Measurements from ENCODE around the gene PSMD4.

GRCh38 chr1:151266821-151267220 is 12.3 kb downstream of the PSMD4 start:
- TF ChIP-seq POLR2AphosphoS5 (IDR thresholded peaks at IDR 0.05) (no peak), EP300 (IDR thresholded peaks at IDR 0.05) (no peak)

Data from upper lobe of left lung (tissue), 4 donors.